HCT116 (cell line): ENCODE measurements around the gene ZYX. TPM values are rescaled to one million over a fixed set of nuclear protein-coding genes. Genes with fewer than 3 reads are reported as not detected.

Experiments
- ATAC-seq: fragments of 200-7000 bp; cut with Tn5 transposase; 2 replicates; pipeline ENCODE4 v1.9.1; 2020; ENCODE audit warnings: mild to moderate bottlenecking, moderate library complexity
- BruUV-seq: library from RNA; stranded (reverse); fragments of 400-500 nt; replicated peaks from 2 replicates; lab custom pipeline; 2021; lab: Mats Ljungman, UMichigan
- CTCF ChIA-PET: fragments of 300-600 bp; sonication (Branson Sonifier 250); formaldehyde crosslinking; loops from one replicate; lab custom pipeline; 2021; ENCODE audit warnings: antibody characterized with exemption; lab: Charles Lee
- POLR2A ChIA-PET: fragments of 300-600, 350-600 bp; sonication (Branson Sonifier 250); formaldehyde crosslinking; loops from one replicate; lab custom pipeline; 2021; ENCODE audit warnings: antibody characterized with exemption; lab: Charles Lee
- RAD21 ChIA-PET, 2 experiments: fragments of 300-600 bp; sonication (Branson Sonifier 250); formaldehyde crosslinking; loops; one replicate each; lab custom pipeline; 2023; ENCODE audit warnings: low total read pairs in 2 of 2; ENCODE audit not compliant: uncharacterized antibody in 2 of 2, unreplicated experiment in 2 of 2, low non-redundant PET in 1 of 2; lab: Charles Lee
- DNase-seq: peaks from one replicate; pipeline ENCODE4 v3.0.0-alpha.2; 2010; ENCODE audit warnings: low read depth, low spot score
- H2AFZ ChIP-seq: fragments of 200-600 bp; shearing (Covaris generic), sonication (generic); 2 replicates; pipeline ENCODE4 v1.6.1; 2017; ENCODE audit warnings: low read depth, mixed run types, mixed read lengths, antibody characterized with exemption, low read length; ENCODE audit not compliant: poor library complexity, severe bottlenecking
- H3K27ac ChIP-seq: 2 replicates; pipeline ENCODE4 v1.5.1; 2012; ENCODE audit warnings: low read depth, low read length
- H3K27me3 ChIP-seq: fragments of 200-600 bp; sonication (generic); 2 replicates; pipeline ENCODE4 v1.6.1; 2016; ENCODE audit warnings: mixed run types, low read length, mixed read lengths; ENCODE audit not compliant: insufficient read depth
- H3K36me3 ChIP-seq, 2 experiments: fragments of 200-500 bp in 1 of 2; fragments of 200-600 bp in 1 of 2; sonication (Bioruptor generic) in 1 of 2; sonication (generic) in 1 of 2; 2 replicates each; pipeline versions ENCODE4 v1.5.1 to v1.6.1; 2014 to 2016; ENCODE audit warnings: low read length in 2 of 2, inconsistent platforms in 1 of 2, mixed read lengths in 1 of 2, mixed run types in 1 of 2; ENCODE audit not compliant: insufficient read depth in 2 of 2, control insufficient read depth in 1 of 2
- H3K4me1 ChIP-seq, 2 experiments: fragments of 200-600 bp in 1 of 2; sonication (generic) in 1 of 2; 2 replicates each; pipeline versions ENCODE4 v1.5.1 to v1.6.1; 2012 to 2017; ENCODE audit warnings: low read length in 2 of 2, inconsistent platforms in 1 of 2, mild to moderate bottlenecking in 1 of 2, mixed read lengths in 1 of 2, mixed run types in 1 of 2, moderate library complexity in 1 of 2; ENCODE audit not compliant: insufficient read depth in 2 of 2, control insufficient read depth in 1 of 2
- H3K4me2 ChIP-seq: fragments of 200-600 bp; sonication (generic); 2 replicates; pipeline ENCODE4 v1.6.1; 2017; ENCODE audit warnings: mixed run types, low read length, mixed read lengths
- H3K4me3 ChIP-seq, 2 experiments: fragments of 200-600 bp in 1 of 2; sonication (generic) in 1 of 2; replicated peaks in 1 of 2; 2 replicates each; pipeline ENCODE4 v1.5.1; 2011 to 2016; ENCODE audit warnings: low read length in 2 of 2, control low read depth in 1 of 2, low read depth in 1 of 2, mild to moderate bottlenecking in 1 of 2, mixed read lengths in 1 of 2, mixed run types in 1 of 2
- H3K79me2 ChIP-seq: fragments of 200-600 bp; sonication (generic); 2 replicates; pipeline ENCODE4 v1.6.1; 2017; ENCODE audit warnings: mild to moderate bottlenecking, mixed run types, low read length, moderate library complexity, mixed read lengths; ENCODE audit not compliant: insufficient read depth
- H3K9ac ChIP-seq: fragments of 200-600 bp; sonication (generic); 2 replicates; pipeline ENCODE4 v1.6.1; 2016; ENCODE audit warnings: low read length, mixed read lengths
- H3K9me2 ChIP-seq: fragments of 200-600 bp; sonication (generic), shearing (Covaris generic); 2 replicates; pipeline ENCODE4 v1.6.1; 2017; ENCODE audit warnings: mixed run types, mild to moderate bottlenecking, moderate library complexity; ENCODE audit not compliant: insufficient read depth
- H3K9me3 ChIP-seq, 2 experiments: fragments of 200-500 bp in 1 of 2; fragments of 200-600 bp in 1 of 2; sonication (Bioruptor generic) in 1 of 2; sonication (generic) in 1 of 2; 2 replicates each; pipeline ENCODE4 v1.6.1; 2014 to 2017; ENCODE audit warnings: low read length in 2 of 2, mixed read lengths in 2 of 2, inconsistent platforms in 1 of 2, low read depth in 1 of 2, mild to moderate bottlenecking in 1 of 2, mixed run types in 1 of 2, moderate library complexity in 1 of 2; ENCODE audit not compliant: control insufficient read depth in 1 of 2, insufficient read depth in 1 of 2
- H4K20me1 ChIP-seq: fragments of 200-600 bp; sonication (generic), shearing (Covaris generic); 2 replicates; pipeline ENCODE4 v1.6.1; 2017; ENCODE audit warnings: mixed run types, mild to moderate bottlenecking, moderate library complexity; ENCODE audit not compliant: insufficient read depth
- CEBPB ChIP-seq: IDR thresholded peaks from 2 replicates; pipeline ENCODE4 v1.6.1; 2012; ENCODE audit warnings: low read depth
- ELF1 ChIP-seq: IDR thresholded peaks from 2 replicates; pipeline ENCODE4 v1.6.1; 2012; ENCODE audit warnings: low read depth, borderline replicate concordance
- EZH2 ChIP-seq: fragments of 200-600 bp; sonication (generic); IDR thresholded peaks from 2 replicates; pipeline ENCODE4 v1.6.1; 2017; ENCODE audit warnings: antibody characterized with exemption, mixed run types
- FOSL1 ChIP-seq: IDR thresholded peaks from 2 replicates; pipeline ENCODE4 v1.6.1; 2012; ENCODE audit warnings: low read depth
- JUND ChIP-seq: IDR thresholded peaks from 2 replicates; pipeline ENCODE4 v1.6.1; 2012
- POLR2AphosphoS5 ChIP-seq: IDR thresholded peaks from 2 replicates; pipeline ENCODE4 v1.6.1; 2011; ENCODE audit warnings: mild to moderate bottlenecking, low read depth, low read length, moderate library complexity
- RAD21 ChIP-seq: IDR thresholded peaks from 2 replicates; pipeline ENCODE4 v1.6.1; 2012; ENCODE audit warnings: low read depth, mild to moderate bottlenecking
- SP1 ChIP-seq: IDR thresholded peaks from 2 replicates; pipeline ENCODE4 v1.6.1; 2012; ENCODE audit warnings: low read depth
- SRF ChIP-seq: IDR thresholded peaks from 2 replicates; pipeline ENCODE4 v1.6.1; 2012; ENCODE audit warnings: low read depth
- TCF7L2 ChIP-seq: IDR thresholded peaks from 2 replicates; pipeline ENCODE4 v1.7.0; 2011; ENCODE audit warnings: borderline replicate concordance, inconsistent platforms; ENCODE audit not compliant: insufficient read depth, insufficient read length; ENCODE audit errors: extremely low read depth
- YY1 ChIP-seq: IDR thresholded peaks from 2 replicates; pipeline ENCODE4 v1.6.1; 2011; ENCODE audit warnings: low read length, low read depth, moderate library complexity, mild to moderate bottlenecking; ENCODE audit not compliant: insufficient replicate concordance; ENCODE audit errors: extremely low read depth
- intact Hi-C: fragments of 100-400 bp; cut with micrococcal nuclease; formaldehyde crosslinking; loops from 2 replicates; pipeline ENCODE4 v1.10.0; 2022
- total RNA-seq: library from RNA; stranded (reverse); gene quantifications from one replicate; pipeline ENCODE4 v1.2.1, GENCODE V29; 2021; ENCODE audit not compliant: unreplicated experiment
- TF ChIP-seq, protein P1 (sequence below): IDR thresholded peaks from 2 replicates; pipeline ENCODE4 v1.6.1; 2012; ENCODE audit warnings: low read depth
- TF ChIP-seq, protein P2 (sequence below): IDR thresholded peaks from 2 replicates; pipeline ENCODE4 v1.6.1; 2012
- TF ChIP-seq, protein P3 (sequence below): IDR thresholded peaks from 2 replicates; pipeline ENCODE4 v1.6.1; 2012

Gene ZYX
- total RNA-seq, 1 experiment from 2014 or later = 144 TPM

DNA sequence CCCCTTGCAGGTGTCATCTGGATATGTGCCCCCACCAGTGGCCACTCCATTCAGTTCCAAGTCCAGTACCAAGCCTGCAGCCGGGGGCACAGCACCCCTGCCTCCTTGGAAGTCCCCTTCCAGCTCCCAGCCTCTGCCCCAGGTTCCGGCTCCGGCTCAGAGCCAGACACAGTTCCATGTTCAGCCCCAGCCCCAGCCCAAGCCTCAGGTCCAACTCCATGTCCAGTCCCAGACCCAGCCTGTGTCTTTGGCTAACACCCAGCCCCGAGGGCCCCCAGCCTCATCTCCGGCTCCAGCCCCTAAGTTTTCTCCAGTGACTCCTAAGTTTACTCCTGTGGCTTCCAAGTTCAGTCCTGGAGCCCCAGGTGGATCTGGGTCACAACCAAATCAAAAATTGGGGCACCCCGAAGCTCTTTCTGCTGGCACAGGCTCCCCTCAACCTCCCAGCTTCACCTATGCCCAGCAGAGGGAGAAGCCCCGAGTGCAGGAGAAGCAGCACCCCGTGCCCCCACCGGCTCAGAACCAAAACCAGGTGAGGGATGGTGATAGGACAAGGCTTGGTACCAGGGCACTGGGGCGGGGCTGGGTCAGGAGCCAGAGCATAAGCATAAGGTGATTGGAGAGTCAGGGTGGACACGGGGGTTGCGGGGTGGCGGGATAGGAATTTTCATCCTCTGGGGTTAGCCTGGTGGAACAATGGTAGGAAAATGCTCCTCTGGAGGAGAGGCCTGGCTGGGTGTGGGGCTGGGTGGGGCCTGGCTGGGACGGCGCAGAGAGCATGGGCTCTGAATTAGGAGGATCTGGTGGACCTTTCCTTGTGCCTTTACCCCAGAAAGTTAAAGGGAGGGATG, 1.9 kb downstream of the ZYX start:
- Histone ChIP-seq H3K9me3 (no peaks in the 10 kb centered on the region), H2AFZ (no peak overlapping the region), H3K79me2 (peaks cover 75% of the 10 kb centered on the region), H3K27me3 (no peaks in the 10 kb centered on the region), H4K20me1 (no peaks in the 10 kb centered on the region), H3K4me3 (peak overlapping the region; percentile 73 to 93; a peak in 3 of 4 replicates), H3K4me2 (peak overlapping the region; percentile 98), H3K27ac (no peak overlapping the region; the same call in 1 of the 2 replicates), H3K4me1 (peaks cover 13 to 26% of the 10 kb centered on the region in 2 experiments), H3K9ac (0 out of 2 replicates have a peak overlapping the region, but pooled peaks have one; percentile 93), H3K9me2 (no peaks in the 10 kb centered on the region), H3K36me3 (peaks cover 5 to 16% of the 10 kb centered on the region in 2 experiments; a peak in 2 of 4 replicates)
- TF ChIP-seq TCF7L2 (no peak), EZH2 (no peak), ELF1 (no peak), FOSL1 (no peak), SP1 (no peak), CEBPB (no peak), RAD21 (no peak), SRF (no peak), YY1 (no peak), JUND (no peak), POLR2AphosphoS5 (no peak)
- TF ChIP-seq, protein P1, sequence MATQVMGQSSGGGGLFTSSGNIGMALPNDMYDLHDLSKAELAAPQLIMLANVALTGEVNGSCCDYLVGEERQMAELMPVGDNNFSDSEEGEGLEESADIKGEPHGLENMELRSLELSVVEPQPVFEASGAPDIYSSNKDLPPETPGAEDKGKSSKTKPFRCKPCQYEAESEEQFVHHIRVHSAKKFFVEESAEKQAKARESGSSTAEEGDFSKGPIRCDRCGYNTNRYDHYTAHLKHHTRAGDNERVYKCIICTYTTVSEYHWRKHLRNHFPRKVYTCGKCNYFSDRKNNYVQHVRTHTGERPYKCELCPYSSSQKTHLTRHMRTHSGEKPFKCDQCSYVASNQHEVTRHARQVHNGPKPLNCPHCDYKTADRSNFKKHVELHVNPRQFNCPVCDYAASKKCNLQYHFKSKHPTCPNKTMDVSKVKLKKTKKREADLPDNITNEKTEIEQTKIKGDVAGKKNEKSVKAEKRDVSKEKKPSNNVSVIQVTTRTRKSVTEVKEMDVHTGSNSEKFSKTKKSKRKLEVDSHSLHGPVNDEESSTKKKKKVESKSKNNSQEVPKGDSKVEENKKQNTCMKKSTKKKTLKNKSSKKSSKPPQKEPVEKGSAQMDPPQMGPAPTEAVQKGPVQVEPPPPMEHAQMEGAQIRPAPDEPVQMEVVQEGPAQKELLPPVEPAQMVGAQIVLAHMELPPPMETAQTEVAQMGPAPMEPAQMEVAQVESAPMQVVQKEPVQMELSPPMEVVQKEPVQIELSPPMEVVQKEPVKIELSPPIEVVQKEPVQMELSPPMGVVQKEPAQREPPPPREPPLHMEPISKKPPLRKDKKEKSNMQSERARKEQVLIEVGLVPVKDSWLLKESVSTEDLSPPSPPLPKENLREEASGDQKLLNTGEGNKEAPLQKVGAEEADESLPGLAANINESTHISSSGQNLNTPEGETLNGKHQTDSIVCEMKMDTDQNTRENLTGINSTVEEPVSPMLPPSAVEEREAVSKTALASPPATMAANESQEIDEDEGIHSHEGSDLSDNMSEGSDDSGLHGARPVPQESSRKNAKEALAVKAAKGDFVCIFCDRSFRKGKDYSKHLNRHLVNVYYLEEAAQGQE = no peak
- TF ChIP-seq, protein P2, sequence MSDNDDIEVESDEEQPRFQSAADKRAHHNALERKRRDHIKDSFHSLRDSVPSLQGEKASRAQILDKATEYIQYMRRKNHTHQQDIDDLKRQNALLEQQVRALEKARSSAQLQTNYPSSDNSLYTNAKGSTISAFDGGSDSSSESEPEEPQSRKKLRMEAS = no peak
- TF ChIP-seq, protein P3, sequence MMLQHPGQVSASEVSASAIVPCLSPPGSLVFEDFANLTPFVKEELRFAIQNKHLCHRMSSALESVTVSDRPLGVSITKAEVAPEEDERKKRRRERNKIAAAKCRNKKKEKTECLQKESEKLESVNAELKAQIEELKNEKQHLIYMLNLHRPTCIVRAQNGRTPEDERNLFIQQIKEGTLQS = no peak
- POLR2A ChIA-PET = no interaction called here
- no TSS peak for BruUV-seq
- DNase-seq (no peak), ATAC-seq (no peak)
- RAD21 ChIA-PET = no interaction called here
- CTCF ChIA-PET = no interaction called here
- intact Hi-C loops = no loop called here
